HG02885 (cell line): ENCODE measurements around the gene RAC2.
A peak's percentile ranks its signal among the peaks of the same experiment; 100 is the strongest.
"Not testable (repeated sequence)": the region's sequence is repeated elsewhere in the genome, so short reads cannot be mapped to it uniquely, and the experiment has no call there.

Experiments
- ATAC-seq: cut with Tn5 transposase; IDR thresholded peaks from one replicate; pipeline ENCODE4 v1.9.1; 2021; ENCODE audit warnings: mild to moderate bottlenecking; ENCODE audit not compliant: unreplicated experiment, poor library complexity

RAC2 gene

GRCh38 chr22:37258005-37258752 is 14.1 kb upstream of the RAC2 start:
- no peak for ATAC-seq

- ATAC-seq, result no peak
Observed at GRCh38 chr22:37256075-37256726, 12.1 kb upstream of the RAC2 start.

GRCh38 chr22:37255558-37256006 is 11.5 kb upstream of the RAC2 start:
- no peak for ATAC-seq

GRCh38 chr22:37254867-37255233 is 10.8 kb upstream of the RAC2 start:
- ATAC-seq, result no peak

GRCh38 chr22:37254209-37254866 is 10.3 kb upstream of the RAC2 start:
- ATAC-seq, result no peak

GRCh38 chr22:37253126-37253660 is 9.1 kb upstream of the RAC2 start:
- no peak for ATAC-seq

GRCh38 chr22:37251836-37252235 is 7.8 kb upstream of the RAC2 start:
- ATAC-seq, result not testable (repeated sequence)

- no peak for ATAC-seq
Observed at GRCh38 chr22:37249986-37250385, 5.9 kb upstream of the RAC2 start.

- ATAC-seq, result no peak
Observed at GRCh38 chr22:37248251-37248650, 4.2 kb upstream of the RAC2 start.

- no peak for ATAC-seq
Observed at GRCh38 chr22:37245740-37246139, 1.7 kb upstream of the RAC2 start.

- no peak for ATAC-seq
Observed at GRCh38 chr22:37244922-37245722, 1.1 kb upstream of the RAC2 start.

- no peak for ATAC-seq
Observed at GRCh38 chr22:37243402-37244113, 511 bp downstream of the RAC2 start.

- peak; percentile 66 for ATAC-seq
Observed at GRCh38 chr22:37242395-37242918, 1.6 kb downstream of the RAC2 start.

- ATAC-seq, result no peak
Observed at GRCh38 chr22:37241351-37242142, 2.5 kb downstream of the RAC2 start.

GRCh38 chr22:37240941-37241320 is 3.1 kb downstream of the RAC2 start:
- no peak for ATAC-seq

GRCh38 chr22:37240240-37240940 is 3.7 kb downstream of the RAC2 start:
- ATAC-seq, result no peak

GRCh38 chr22:37239336-37240239 is 4.5 kb downstream of the RAC2 start:
- ATAC-seq, result no peak
